CD1c-positive myeloid dendritic cell (primary cell): ENCODE measurements around the gene SAMD4A.

Experiments used
- DNase-seq: peaks from one replicate; pipeline ENCODE4 v3.0.0-alpha.2; 2016; ENCODE audit errors: extremely low spot score

Gene SAMD4A

DNA sequence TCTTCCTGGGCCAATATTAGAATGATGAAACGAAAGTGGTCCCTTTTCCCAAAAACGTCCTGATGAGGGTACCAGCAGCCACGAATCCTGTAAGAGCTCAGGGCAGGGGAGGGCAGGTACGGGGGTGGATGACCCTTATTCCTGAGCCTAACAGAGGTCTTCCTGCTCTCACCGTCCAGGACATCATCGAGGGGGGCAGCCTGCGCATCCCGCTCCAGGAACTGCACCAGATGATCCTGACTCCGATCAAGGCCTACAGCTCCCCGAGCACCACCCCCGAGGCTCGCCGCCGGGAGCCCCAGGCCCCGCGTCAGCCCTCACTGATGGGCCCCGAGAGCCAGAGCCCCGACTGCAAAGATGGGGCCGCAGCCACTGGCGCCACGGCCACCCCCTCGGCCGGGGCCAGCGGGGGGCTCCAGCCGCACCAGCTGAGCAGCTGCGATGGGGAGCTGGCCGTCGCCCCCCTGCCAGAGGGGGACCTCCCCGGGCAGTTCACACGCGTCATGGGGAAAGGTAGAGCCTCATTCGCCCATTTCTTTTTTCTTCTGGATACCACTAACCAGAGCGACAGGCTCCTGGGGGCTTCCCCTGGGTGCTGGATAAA lies 193.2 kb downstream of the SAMD4A start:
- DNase-seq: no peak

GRCh38 chr14:54760866-54761575 lies 194.1 kb downstream of the SAMD4A start:
- DNase-seq: no peak

DNA sequence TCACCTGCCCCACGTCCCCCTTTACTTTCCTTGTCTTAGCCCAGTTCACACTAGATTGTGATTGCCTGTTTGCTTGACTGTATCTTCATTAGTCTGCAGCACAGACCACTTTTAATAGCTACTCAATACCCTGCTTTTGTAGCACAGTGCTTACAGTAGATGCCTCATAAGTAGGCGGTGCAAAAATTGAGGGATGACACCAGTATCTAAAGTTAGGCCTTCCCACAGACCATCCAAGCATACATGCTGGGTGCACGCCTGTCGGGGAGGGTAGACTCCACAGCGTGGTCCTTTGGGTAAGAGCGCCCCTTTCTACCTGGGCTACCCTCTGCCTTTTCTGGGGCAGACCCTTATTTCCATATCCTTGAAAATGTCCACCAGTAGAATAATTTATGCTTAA lies 194.9 kb downstream of the SAMD4A start:
- DNase-seq: no peak

DNA sequence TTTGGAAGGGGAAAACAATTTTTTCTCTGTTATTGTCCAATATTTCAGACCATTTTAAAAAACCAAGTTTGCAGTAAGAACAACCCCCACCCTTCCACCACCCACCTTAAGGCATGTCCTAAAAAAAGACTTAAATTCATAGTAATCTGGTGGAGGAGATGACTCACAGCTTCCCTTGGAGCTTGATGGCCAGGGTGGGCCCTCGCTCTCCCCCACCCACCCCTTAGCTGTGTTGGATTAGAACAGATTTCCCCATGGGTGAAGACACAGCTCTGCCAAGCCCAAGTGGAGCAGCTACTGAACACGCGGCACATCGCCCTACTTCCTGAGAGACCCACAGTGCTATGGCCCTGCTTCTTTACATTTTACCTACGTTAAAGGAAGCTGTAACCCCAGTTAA lies 195.4 kb downstream of the SAMD4A start:
- no peak for DNase-seq

DNA sequence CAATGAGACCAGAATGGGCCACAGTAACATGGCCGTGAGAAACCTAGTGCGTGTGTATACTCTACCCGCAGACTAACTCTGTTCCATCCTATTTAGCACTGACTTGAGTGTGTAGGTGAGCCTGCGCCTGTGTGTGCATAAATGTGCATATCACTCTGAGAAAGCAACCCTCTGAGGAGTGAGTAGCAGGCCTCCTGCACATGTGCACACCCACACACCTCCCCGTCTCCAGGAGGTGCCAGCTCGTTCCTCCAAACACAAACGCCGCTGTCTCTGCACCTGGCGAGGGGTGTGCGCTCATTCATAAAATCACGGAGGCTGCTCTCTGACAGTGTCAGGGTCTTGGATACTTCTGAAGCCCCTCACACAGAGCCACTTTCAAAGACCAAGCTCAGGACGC lies 196.8 kb downstream of the SAMD4A start:
- DNase-seq: no peak

DNA sequence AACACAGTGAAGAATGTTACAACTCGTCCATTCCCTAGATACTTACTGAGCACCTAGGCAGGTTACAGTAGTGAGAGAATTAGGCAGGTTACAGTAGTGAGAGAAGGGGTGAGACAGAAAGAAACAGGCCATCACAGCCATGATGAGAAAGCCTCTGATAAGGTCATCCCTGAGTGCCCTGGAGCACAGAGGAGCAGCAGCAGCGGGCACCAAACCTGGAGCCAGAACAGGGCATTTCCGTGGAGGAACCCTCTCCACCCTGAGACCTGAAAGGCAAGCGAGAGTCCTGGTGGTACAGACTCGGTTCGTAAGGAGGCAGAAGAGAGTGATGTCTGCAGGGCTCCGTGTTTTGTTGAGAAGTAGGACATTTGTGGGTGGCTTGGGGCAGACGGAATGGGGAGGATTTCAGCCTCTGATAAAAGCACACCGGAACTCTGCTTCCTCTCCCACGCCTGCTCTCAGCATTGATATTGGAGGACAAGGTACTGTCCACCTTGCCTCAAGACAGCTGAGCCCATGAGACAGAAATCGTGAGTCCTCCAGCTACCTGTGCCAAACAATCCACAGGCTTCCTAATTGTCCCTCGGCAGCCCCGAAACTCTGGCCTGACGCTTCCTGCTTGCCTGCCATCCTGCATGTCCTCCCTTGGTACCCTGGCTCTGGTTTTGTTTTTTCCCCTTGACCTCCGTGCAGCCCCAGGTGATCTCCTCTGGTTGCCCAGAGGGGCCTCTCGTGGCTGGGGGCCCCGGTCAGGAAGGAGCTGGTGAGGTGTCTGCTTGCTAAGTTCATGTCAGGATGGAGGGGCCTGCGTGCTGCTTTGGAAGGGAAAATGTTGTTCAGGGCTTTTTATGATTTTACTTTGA lies 199.6 kb downstream of the SAMD4A start:
- DNase-seq: no peak

- no peak for DNase-seq
Measured at GRCh38 chr14:54767139-54767431, 200.2 kb downstream of the SAMD4A start.

- no peak for DNase-seq
Measured at GRCh38 chr14:54767450-54767849, 200.5 kb downstream of the SAMD4A start.

DNA sequence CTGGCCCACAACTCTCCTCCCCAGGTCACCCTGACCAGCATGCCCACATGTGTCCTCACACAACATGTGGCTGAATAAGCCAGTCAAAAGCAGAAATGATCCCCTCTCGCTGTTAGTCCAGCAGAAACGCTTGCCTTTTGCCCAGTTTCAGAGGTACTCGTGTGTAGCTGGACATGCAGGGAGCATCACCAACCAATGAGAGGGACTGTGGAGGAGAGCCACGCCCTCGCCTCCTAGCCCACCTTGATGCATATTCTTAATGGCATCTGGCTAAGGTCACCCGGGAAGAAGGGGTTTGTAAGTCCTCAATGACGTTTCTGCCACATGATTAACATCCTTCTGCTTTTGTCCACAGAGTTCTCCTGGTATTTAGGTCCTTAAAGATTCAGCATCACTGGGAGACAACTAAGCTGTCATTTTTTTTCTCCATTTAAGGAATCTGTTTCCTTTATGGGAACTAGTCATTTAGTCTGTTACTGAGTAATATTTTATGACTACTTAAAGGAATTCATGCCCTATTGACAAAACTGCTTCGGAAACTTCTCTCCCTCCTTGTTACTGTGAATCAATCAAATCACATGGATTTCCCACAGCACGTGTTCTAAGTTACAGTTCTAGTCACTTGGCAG lies 201.7 kb downstream of the SAMD4A start:
- no peak for DNase-seq

DNA sequence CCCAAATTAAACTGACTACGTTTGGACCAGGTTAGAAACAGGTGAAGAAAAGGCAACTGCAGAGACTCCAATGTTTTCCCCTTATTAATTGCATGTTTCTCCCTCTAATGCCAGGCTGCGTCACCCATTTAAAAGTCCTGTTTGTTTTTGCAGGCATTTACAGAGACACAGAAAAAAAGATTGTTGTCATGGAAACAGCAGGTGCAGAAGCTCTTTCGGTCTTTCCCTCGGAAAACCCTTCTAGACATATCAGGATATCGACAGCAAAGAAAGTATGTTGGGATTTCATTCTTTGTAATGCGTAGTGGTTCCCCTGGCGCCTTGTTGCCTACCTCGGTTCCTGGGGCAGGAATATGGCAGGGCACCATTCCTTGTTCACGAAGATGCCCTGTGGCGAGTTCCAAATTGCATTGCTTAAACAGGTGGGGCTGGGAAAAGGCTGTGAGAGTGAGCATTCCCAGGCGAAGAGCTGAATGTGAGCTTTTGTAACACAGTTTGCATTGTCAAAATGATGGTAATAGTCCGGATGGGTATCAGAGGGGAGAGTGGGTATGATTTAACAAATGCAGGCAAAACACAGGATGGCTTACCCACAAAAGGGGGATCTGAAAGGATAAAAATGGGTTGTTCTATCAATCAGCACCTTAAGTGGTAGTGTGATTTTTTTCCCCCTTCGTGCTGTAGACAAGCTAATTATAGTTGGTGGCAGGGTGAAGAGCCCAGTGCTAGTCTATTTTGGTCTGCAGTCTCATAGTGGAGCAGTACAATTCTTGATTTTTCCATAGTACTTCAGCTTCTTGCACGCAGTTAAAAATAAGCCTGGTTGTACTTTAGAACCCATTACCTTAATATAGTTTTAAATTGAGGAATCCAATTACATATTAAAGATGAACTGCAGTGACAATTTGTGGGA lies 203.3 kb downstream of the SAMD4A start:
- DNase-seq: no peak

GRCh38 chr14:54771411-54772027 lies 204.6 kb downstream of the SAMD4A start:
- DNase-seq: no peak

- DNase-seq: no peak
Measured at GRCh38 chr14:54772451-54772881, 205.5 kb downstream of the SAMD4A start.

DNA sequence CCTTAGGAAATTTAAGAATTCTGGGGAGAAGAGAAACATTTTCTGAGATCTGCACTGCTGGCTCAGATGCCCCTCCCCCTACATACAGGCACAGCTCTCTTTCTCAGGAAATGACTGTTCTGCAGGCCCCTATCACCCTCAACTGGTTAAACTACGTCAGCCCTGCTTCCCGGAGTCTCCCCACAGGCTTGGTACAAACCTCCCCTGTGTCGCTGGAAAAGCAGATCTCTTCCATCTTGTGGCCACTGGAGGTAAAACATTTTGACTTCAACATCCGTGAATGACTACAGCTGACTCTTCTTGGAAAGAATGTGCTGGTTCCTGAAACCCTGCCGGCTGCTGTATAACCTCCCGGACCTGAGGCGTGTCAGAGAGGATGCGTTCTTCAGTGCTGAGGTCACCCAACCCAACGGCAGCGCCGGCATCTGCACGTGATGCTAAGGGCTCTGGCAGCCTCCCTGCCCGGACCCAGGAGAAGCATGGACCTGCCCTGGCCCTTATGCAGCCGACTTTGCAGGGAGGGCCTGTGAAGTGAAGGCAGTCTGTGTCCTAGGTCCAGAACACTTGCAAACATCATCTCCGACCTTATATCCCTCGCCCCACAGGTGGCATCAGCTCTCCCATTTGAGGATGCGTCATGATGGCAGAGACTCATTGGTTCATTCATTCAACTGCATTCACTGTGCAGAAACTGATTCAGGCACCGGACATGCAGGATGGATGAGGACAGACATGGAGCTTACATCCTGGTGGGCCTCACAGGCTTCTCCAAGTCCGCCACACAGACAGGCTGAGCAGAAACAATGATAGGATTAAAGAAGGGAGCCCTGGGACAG lies 206.5 kb downstream of the SAMD4A start:
- peak; percentile 91 for DNase-seq

DNA sequence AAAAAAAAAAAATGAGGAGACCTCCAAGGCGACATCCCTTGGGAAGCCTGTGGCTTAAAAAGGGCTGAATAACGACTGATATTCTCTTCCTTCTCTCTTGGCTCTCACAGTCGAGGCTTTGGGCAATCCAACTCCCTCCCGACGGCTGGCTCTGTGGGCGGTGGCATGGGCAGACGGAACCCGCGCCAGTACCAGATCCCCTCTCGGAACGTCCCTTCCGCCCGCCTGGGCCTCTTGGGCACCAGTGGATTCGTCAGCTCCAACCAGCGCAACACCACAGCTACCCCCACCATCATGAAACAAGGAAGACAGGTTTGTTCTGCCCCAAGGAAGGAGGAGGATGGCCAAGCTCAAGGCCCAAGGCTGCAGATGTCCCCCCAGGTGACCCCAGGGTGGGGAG lies 207.9 kb downstream of the SAMD4A start:
- DNase-seq: no peak

GRCh38 chr14:54775486-54776140 lies 208.7 kb downstream of the SAMD4A start:
- no peak for DNase-seq

GRCh38 chr14:54776361-54777001 lies 209.6 kb downstream of the SAMD4A start:
- DNase-seq: peak; percentile 85

- DNase-seq: no peak
Measured at GRCh38 chr14:54777395-54777794, 210.5 kb downstream of the SAMD4A start.

- peak; percentile 22 for DNase-seq
Measured at GRCh38 chr14:54778618-54779345, 211.9 kb downstream of the SAMD4A start.
